Measurements from ENCODE around the gene SHISAL1.

The SHISAL1 gene

DNA sequence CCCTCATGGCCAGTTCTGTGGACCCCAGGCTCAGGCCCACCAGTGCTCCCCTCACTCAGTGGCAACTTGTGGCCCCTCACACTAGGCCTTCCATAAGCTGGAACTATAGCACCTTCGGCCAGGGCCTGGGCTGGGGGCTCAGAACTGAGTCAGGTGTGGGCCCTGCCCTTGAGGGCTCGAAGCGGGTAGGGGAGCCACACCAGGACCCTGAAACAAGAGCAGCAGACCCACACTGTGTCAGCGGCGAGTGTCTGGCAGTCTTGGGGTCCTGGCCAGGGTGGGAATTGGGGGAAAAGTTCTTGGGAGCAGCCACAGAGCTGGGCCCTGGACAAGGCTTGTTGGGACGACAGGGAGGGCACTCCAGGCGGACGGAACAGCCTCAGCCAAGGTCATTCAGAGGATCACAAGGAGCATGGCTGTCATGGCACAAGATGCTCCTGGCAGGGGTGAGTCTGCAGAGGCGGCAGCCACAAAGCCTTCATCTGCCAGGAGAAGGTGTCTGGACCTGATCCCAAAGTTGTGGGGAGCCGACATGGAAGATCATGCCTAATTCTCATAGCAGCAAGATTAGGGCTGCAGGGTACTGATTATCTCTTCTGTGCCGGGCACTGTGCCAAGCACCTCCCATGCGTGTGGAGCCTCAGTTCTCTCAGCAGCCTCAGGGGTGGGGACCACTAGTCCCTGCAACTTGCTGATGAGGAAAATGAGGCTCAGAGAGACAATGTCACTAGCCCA lies 50.7 kb downstream of the SHISAL1 start:
- no peaks in the 10 kb centered on the region for H3K4me1 ChIP-seq
- TF ChIP-seq, protein P1, sequence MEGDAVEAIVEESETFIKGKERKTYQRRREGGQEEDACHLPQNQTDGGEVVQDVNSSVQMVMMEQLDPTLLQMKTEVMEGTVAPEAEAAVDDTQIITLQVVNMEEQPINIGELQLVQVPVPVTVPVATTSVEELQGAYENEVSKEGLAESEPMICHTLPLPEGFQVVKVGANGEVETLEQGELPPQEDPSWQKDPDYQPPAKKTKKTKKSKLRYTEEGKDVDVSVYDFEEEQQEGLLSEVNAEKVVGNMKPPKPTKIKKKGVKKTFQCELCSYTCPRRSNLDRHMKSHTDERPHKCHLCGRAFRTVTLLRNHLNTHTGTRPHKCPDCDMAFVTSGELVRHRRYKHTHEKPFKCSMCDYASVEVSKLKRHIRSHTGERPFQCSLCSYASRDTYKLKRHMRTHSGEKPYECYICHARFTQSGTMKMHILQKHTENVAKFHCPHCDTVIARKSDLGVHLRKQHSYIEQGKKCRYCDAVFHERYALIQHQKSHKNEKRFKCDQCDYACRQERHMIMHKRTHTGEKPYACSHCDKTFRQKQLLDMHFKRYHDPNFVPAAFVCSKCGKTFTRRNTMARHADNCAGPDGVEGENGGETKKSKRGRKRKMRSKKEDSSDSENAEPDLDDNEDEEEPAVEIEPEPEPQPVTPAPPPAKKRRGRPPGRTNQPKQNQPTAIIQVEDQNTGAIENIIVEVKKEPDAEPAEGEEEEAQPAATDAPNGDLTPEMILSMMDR (IDR thresholded peaks at IDR 0.05), result no peak
- H3K27me3 ChIP-seq (ENCODE audit: control insufficient read depth, insufficient read depth, low read length), result no peaks in the 10 kb centered on the region
- no peaks in the 10 kb centered on the region for H3K79me2 ChIP-seq
- H3K4me3 ChIP-seq (ENCODE audit: low read depth, low read length), result no peak overlapping the region
- no peaks in the 10 kb centered on the region for H3K9me3 ChIP-seq (ENCODE audit: control insufficient read depth, low read length)
- no peak overlapping the region for H3K4me2 ChIP-seq (ENCODE audit: low read length)
- H3K9ac ChIP-seq, result no peak overlapping the region
- H2AFZ ChIP-seq, result no peak overlapping the region
- H3K27ac ChIP-seq, result no peak overlapping the region
- H3K36me3 ChIP-seq (ENCODE audit: control insufficient read depth, insufficient read depth, low read length), result no peaks in the 10 kb centered on the region

DNA sequence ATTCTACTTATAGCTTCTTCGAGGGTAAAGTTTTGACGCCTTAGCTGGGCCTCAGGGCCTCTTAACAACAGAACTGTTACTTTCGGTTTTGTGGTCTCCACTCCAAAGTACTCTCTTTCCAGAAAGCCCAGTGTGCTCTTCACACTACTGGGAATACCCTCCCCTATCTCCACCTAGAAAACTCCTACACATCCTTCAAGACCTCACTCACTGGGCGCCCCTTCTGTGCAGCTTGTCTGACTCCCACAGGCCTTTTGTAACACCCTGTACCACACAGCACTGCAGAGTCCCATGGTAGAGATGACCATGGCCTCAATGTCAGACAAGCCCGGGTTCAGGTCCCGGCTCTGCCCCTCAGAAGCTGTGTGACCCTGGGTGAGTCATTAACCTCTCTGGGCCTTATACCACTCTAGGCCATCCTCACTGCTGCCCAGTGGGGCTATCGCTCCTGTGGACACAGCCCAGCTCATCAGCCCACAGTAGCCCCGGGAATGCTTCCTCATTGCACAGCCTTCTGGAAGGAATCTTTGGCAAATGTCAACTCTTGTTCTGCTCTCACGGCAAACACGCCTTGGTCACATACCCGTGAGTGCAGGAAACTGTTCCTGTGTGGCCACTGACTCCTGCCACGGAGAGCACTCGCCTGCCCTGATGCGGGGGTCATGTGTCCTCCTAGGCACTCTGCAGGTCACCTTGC lies 51.4 kb downstream of the SHISAL1 start:
- TF ChIP-seq, protein P1 (IDR thresholded peaks at IDR 0.05), result no peak
- Histone ChIP-seq H3K79me2 (no peaks in the 10 kb centered on the region), H3K36me3 (ENCODE audit: control insufficient read depth, insufficient read depth, low read length) (no peaks in the 10 kb centered on the region), H3K4me2 (ENCODE audit: low read length) (no peak overlapping the region), H3K9ac (no peak overlapping the region), H3K4me3 (ENCODE audit: low read depth, low read length) (no peak overlapping the region), H3K27me3 (ENCODE audit: control insufficient read depth, insufficient read depth, low read length) (no peaks in the 10 kb centered on the region), H3K27ac (no peak overlapping the region), H2AFZ (no peak overlapping the region), H3K9me3 (ENCODE audit: control insufficient read depth, low read length) (no peaks in the 10 kb centered on the region), H3K4me1 (no peaks in the 10 kb centered on the region)

DNA sequence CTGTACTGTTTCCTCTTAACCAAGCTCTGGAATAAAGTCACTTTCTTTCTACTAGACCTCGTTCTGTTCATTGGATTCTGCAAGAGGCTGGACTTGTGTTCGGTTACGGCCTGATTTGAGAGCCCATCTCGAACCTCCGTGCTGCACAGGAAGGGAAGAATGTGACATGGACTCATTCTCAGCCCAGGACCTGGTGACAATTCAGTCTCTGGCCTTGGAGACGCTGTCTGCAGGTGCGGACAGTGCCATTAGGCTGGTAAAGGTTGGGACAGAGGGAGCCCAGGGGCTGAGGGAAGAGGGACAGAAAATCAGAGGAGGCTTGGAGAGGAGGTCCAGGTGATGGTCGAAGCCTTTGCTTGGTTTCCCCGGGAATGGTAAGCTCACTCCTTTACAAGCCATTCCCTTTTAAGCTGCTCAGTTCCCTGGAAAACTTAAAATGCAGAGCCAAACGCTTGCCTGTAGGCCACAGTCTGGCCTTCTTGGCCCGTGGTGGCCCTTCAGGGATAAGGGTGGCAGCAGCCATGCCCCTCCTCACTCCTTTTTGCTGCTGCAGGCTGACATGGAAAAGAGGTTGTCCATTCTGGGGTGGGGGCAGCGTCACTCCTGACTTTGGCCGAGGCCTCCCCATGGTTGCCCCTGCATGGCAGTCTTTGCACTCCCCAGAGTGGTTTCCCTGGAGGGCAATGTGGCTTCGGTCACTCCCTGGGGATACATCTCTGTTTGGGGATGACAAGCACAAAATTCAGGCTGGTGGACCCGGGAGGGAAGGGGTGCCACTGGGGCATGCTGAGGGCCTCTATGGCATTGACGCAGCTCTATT lies 52.3 kb downstream of the SHISAL1 start:
- H3K4me2 ChIP-seq (ENCODE audit: low read length), result no peak overlapping the region
- H2AFZ ChIP-seq, result no peak overlapping the region
- H3K9ac ChIP-seq, result no peak overlapping the region
- no peaks in the 10 kb centered on the region for H3K27me3 ChIP-seq (ENCODE audit: control insufficient read depth, insufficient read depth, low read length)
- H3K4me3 ChIP-seq (ENCODE audit: low read depth, low read length), result no peak overlapping the region
- no peak overlapping the region for H3K27ac ChIP-seq
- H3K4me1 ChIP-seq, result no peaks in the 10 kb centered on the region
- no peaks in the 10 kb centered on the region for H3K36me3 ChIP-seq (ENCODE audit: control insufficient read depth, insufficient read depth, low read length)
- TF ChIP-seq, protein P1 (IDR thresholded peaks at IDR 0.05), result no peak
- H3K9me3 ChIP-seq (ENCODE audit: control insufficient read depth, low read length), result no peaks in the 10 kb centered on the region
- no peaks in the 10 kb centered on the region for H3K79me2 ChIP-seq

DNA sequence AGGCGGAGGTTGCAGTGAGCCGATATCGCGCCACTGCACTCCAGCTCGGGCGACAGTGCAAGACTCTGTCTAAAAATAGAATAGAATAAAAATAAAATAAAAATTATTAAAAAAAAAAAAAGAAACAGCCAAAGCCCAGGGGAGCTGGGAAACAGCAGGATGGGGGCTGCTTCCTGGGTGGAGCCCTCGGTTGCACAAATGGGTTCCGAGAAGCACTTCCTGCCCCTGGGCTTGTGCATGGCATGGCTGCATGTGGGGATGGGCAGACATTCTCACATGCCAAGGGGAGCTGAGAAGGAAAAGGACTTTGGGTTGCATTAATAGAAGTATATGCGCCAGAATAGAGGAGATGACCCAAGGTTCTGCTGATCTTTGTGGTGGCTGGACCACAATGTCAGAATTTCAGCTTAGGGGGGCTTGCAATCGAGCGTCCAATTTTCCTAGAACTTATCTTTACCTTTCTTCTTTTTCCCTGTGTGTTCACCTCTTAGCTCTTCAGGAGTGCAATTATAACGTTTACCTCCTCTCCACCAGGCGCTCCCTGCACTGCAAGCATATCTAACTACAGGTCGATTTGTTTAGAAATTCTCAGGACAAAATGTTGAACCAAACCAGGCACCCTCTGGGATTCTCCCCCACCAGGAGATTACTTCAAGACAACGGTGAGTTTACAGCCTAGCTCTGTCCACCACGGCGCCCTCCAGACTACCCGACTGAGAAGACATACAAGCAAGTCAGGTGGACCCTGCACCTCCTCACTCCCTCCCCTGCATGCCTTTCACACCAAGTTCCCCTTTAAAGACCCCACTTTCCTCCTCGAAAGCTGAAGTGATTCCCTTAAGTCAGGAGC lies 53.2 kb downstream of the SHISAL1 start:
- Histone ChIP-seq H3K9ac (no peak overlapping the region), H2AFZ (no peak overlapping the region), H3K36me3 (ENCODE audit: control insufficient read depth, insufficient read depth, low read length) (no peaks in the 10 kb centered on the region), H3K4me3 (ENCODE audit: low read depth, low read length) (no peak overlapping the region), H3K27me3 (ENCODE audit: control insufficient read depth, insufficient read depth, low read length) (no peaks in the 10 kb centered on the region), H3K4me1 (no peaks in the 10 kb centered on the region), H3K4me2 (ENCODE audit: low read length) (no peak overlapping the region), H3K27ac (no peak overlapping the region), H3K9me3 (ENCODE audit: control insufficient read depth, low read length) (no peaks in the 10 kb centered on the region), H3K79me2 (no peaks in the 10 kb centered on the region)
- TF ChIP-seq, protein P1 (IDR thresholded peaks at IDR 0.05), result no peak
